Dermis microvascular lymphatic vessel endothelial cell (primary cell): ENCODE measurements around the gene S100A12. TPM values are rescaled to one million over a fixed set of nuclear protein-coding genes. Genes with fewer than 3 reads are reported as not detected.
"Not testable (repeated sequence)": the region's sequence is repeated elsewhere in the genome, so short reads cannot be mapped to it uniquely, and the experiment has no call there.

Source experiments
- DNase-seq, 2 donors: peaks; one replicate each; pipeline versions ENCODE4 v3.0.0 to v3.0.0-alpha.2; 2010; ENCODE audit warnings: low read depth in 2 of 2
- total RNA-seq: library from RNA; depleted of rRNA; stranded (reverse); fragments of >200 nt; gene quantifications from 2 replicates; pipeline ENCODE4 v1.2.1, GENCODE V29; 2014

Gene S100A12
- total RNA-seq, 1 donor from 2014 or later: not detected

GRCh38 chr1:153353226-153353947 lies 22.0 kb downstream of the S100A12 start:
- peak in 1 of 2 donors; percentile 3 for DNase-seq

GRCh38 chr1:153352523-153352922 lies 22.9 kb downstream of the S100A12 start:
- DNase-seq: peak; percentile 40 to 72

GRCh38 chr1:153350321-153350957 lies 25.0 kb downstream of the S100A12 start:
- no peak for DNase-seq

- DNase-seq: no peak
These were observed 25.8 kb downstream of the S100A12 start for GRCh38 chr1:153349363-153350320.

- no peak for DNase-seq
These were observed 26.7 kb downstream of the S100A12 start, which contains the start of gene PGLYRP4 for GRCh38 chr1:153348511-153349362. Gene PGLYRP4 (minus strand): TSS chr1:153348841. CDS start chr1:153347932, 909 bp downstream.

- DNase-seq: no peak
These were observed 27.6 kb downstream of the S100A12 start for GRCh38 chr1:153347856-153348255.

GRCh38 chr1:153347049-153347448 lies 28.4 kb downstream of the S100A12 start:
- not testable (repeated sequence) for DNase-seq

GRCh38 chr1:153346077-153346723 lies 29.2 kb downstream of the S100A12 start:
- no peak for DNase-seq

GRCh38 chr1:153345187-153346076 lies 30.0 kb downstream of the S100A12 start:
- DNase-seq: no peak

GRCh38 chr1:153344718-153345025 lies 30.7 kb downstream of the S100A12 start:
- DNase-seq: no peak

- no peak for DNase-seq
These were observed 31.4 kb downstream of the S100A12 start for GRCh38 chr1:153343811-153344717.

GRCh38 chr1:153343040-153343681 lies 32.3 kb downstream of the S100A12 start:
- no peak for DNase-seq

GRCh38 chr1:153342178-153342577 lies 33.2 kb downstream of the S100A12 start:
- DNase-seq: no peak

- DNase-seq: no peak
These were observed 33.9 kb downstream of the S100A12 start for GRCh38 chr1:153341431-153341934.

GRCh38 chr1:153340356-153340755 lies 35.1 kb downstream of the S100A12 start:
- no peak for DNase-seq

- DNase-seq: no peak
These were observed 35.6 kb downstream of the S100A12 start for GRCh38 chr1:153339802-153340201.

GRCh38 chr1:153337980-153338853 lies 37.2 kb downstream of the S100A12 start:
- DNase-seq: no peak
